ENCODE data around the gene EHBP1.

The EHBP1 gene

DNA sequence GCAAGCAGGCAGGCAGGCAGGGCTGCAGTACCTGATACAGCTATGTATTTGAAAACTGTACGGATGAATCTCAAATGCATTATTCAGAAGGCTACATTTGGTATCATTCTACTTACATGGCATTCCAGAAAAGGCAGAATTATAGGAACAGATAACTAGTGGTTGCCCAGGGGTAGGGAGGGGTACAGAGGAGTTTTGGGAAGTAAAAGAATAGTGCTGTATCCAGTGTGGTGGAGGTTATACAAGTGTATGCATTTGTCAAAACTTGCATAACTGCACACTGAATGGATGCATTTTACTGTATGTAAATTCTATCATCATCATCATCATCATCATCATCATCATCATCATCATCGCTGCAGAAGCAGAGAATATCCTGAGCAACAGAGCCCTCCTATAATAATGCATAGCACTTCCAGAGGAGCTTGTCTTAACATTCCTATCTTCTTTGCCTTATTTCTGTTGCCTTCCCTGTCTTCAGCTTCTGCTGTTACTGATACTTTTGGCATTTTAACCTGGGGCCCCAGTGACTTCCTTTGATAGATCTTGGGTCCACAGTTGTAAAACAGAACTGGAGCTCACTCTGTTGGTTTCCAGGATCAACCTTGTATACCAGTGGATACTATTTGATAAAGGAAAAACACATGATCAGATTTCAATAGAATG is 189.6 kb downstream of the EHBP1 start:
- Histone ChIP-seq H3K36me3 (ENCODE audit: control insufficient read depth, insufficient read depth, low read length) (no peaks in the 10 kb centered on the region), H3K4me2 (ENCODE audit: low read length) (no peak overlapping the region), H3K79me2 (no peaks in the 10 kb centered on the region), H3K9ac (no peak overlapping the region), H2AFZ (no peak overlapping the region), H3K27me3 (ENCODE audit: control insufficient read depth, insufficient read depth, low read length) (no peaks in the 10 kb centered on the region), H3K27ac (no peak overlapping the region), H3K4me3 (ENCODE audit: low read depth, low read length) (no peak overlapping the region), H3K9me3 (ENCODE audit: control insufficient read depth, low read length) (no peaks in the 10 kb centered on the region), H3K4me1 (no peaks in the 10 kb centered on the region)
- no peak for TF ChIP-seq CTCF (IDR thresholded peaks at IDR 0.05)

DNA sequence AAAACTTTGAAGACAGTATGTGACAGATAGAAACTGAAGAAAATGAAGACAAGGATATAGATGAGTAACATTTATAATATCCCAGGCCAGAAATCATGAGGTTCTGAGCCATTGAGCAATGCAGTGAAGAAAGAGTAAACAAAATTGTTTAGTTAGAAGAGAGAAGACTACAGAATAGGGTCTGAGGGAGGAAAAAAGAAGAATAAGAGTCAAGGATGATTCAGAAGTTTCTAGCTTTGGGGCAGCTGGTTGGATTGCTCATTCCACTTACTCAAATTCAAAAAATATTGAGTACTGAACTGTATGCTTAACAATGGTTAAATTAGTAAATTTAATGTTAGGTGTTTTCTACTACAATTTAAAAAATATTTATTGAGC is 190.1 kb downstream of the EHBP1 start:
- Histone ChIP-seq H3K4me2 (ENCODE audit: low read length) (no peak overlapping the region), H3K79me2 (no peaks in the 10 kb centered on the region), H3K9me3 (ENCODE audit: control insufficient read depth, low read length) (no peaks in the 10 kb centered on the region), H3K27ac (no peak overlapping the region), H3K4me1 (no peaks in the 10 kb centered on the region), H3K9ac (no peak overlapping the region), H3K4me3 (ENCODE audit: low read depth, low read length) (no peak overlapping the region), H3K36me3 (ENCODE audit: control insufficient read depth, insufficient read depth, low read length) (no peaks in the 10 kb centered on the region), H2AFZ (no peak overlapping the region), H3K27me3 (ENCODE audit: control insufficient read depth, insufficient read depth, low read length) (no peaks in the 10 kb centered on the region)
- no peak for TF ChIP-seq CTCF (IDR thresholded peaks at IDR 0.05)

DNA sequence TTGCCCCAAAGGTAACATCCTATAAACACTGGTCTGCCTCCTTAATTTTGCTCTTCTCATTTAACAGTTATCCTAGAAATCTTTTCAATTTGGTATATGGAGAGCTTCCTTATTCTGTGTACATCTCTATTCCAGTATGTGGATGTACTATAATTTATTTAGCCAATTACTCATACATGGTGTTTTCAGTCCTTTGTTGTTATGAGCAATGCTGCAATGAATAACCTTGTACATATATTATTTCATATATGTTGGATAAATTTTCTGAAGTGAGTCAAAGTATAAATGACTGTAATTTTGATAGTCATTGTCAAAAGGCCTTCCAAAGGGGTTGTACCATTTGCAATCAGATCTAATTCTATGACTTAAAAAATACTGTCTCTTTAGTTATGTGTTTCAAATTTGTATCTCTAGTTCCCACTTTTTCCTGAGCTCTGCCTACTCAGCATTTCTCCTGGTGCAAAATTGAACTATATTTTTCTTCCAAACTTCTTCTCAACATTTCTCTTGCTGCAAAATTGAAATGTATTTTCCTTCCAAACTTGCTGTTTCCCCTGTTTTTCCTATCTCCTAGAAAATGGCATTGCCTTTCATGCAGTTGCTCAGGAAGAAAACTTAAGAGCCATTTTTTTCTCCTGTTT is 191.8 kb downstream of the EHBP1 start:
- H3K27me3 ChIP-seq (ENCODE audit: control insufficient read depth, insufficient read depth, low read length), result no peaks in the 10 kb centered on the region
- no peak overlapping the region for H3K9ac ChIP-seq
- H3K79me2 ChIP-seq, result no peaks in the 10 kb centered on the region
- no peak overlapping the region for H3K27ac ChIP-seq
- TF ChIP-seq CTCF (IDR thresholded peaks at IDR 0.05), result no peak
- H3K4me2 ChIP-seq (ENCODE audit: low read length), result no peak overlapping the region
- H3K4me3 ChIP-seq (ENCODE audit: low read depth, low read length), result no peak overlapping the region
- H2AFZ ChIP-seq, result no peak overlapping the region
- H3K9me3 ChIP-seq (ENCODE audit: control insufficient read depth, low read length), result no peaks in the 10 kb centered on the region
- H3K4me1 ChIP-seq, result no peaks in the 10 kb centered on the region
- H3K36me3 ChIP-seq (ENCODE audit: control insufficient read depth, insufficient read depth, low read length), result no peaks in the 10 kb centered on the region

DNA sequence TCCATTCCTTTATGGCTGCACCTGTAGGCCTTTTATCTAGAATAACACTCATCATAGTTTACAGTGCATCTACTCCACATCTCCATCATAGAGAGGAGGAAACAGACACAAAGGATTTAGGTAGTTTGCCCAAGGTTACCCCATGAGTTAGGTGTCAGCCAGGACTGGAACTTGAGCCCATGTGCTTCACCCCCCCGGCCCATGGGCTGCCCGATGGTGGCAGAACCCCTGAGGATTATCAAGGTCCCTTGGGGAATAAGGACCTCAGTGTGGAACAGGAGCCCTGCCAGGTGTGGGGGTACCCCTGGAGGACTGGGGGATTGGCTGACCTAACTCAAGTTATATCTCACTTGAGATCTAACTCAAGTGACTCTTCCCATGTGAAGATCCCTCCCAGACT is 198.8 kb downstream of the EHBP1 start:
- Histone ChIP-seq H2AFZ (no peak overlapping the region), H3K4me1 (no peaks in the 10 kb centered on the region), H3K36me3 (ENCODE audit: control insufficient read depth, insufficient read depth, low read length) (no peaks in the 10 kb centered on the region), H3K9me3 (ENCODE audit: control insufficient read depth, low read length) (no peaks in the 10 kb centered on the region), H3K9ac (no peak overlapping the region), H3K27ac (no peak overlapping the region), H3K4me2 (ENCODE audit: low read length) (no peak overlapping the region), H3K27me3 (ENCODE audit: control insufficient read depth, insufficient read depth, low read length) (no peaks in the 10 kb centered on the region), H3K4me3 (ENCODE audit: low read depth, low read length) (no peak overlapping the region), H3K79me2 (no peaks in the 10 kb centered on the region)
- TF ChIP-seq CTCF (IDR thresholded peaks at IDR 0.05), result no peak

GRCh38 chr2:62908145-62908544 is 202.6 kb downstream of the EHBP1 start:
- TF ChIP-seq CTCF (IDR thresholded peaks at IDR 0.05), result no peak
- Histone ChIP-seq H3K4me2 (ENCODE audit: low read length) (no peak overlapping the region), H3K79me2 (no peaks in the 10 kb centered on the region), H2AFZ (no peak overlapping the region), H3K27ac (no peak overlapping the region), H3K9ac (no peak overlapping the region), H3K27me3 (ENCODE audit: control insufficient read depth, insufficient read depth, low read length) (no peaks in the 10 kb centered on the region), H3K4me1 (no peaks in the 10 kb centered on the region), H3K4me3 (ENCODE audit: low read depth, low read length) (no peak overlapping the region), H3K9me3 (ENCODE audit: control insufficient read depth, low read length) (no peaks in the 10 kb centered on the region), H3K36me3 (ENCODE audit: control insufficient read depth, insufficient read depth, low read length) (no peaks in the 10 kb centered on the region)

All from parathyroid adenoma (tissue), 2 donors.